ENCODE measurements around the gene TPI1.
A peak's percentile ranks its signal among the peaks of the same experiment; 100 is the strongest.
"Not testable (repeated sequence)": the region's sequence is repeated elsewhere in the genome, so short reads cannot be mapped to it uniquely, and the experiment has no call there.

The TPI1 gene

DNA sequence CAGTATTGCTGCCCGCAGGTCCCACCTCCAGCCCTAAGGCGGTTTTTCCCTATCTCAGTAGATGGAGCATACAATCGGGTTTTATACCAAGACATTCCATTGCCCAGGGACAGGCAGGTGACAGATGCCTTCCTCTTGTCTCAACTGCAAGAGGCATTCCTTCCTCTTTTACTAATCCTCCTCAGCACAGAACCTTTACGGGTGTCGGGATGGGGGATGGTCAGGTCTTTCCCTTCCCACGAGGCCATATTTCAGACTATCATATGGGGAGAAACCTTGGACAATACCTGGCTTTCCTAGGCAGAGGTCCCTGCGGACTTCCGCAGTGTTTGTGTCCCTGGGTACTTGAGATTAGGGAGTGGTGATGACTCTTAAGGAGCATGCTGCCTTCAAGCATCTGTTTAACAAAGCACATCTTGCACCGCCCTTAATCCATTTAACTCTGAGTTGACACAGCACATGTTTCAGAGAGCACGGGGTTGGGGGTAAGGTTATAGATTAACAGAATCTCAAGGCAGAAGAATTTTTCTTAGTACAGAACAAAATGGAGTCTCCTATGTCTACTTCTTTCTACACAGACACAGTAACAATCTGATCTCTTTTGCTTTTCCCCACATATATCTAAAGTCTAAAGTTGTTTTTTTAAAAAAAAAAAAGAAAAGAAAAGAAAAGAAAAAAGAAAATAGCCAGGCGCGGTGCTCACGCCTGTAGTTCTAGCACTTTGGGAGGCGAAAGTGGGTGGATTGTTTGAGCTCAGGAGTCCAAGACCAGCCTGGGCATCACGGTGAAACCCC, 19.1 kb downstream of the TPI1 start:
- not testable (repeated sequence) for H3K4me3 Mint-ChIP-seq, H3K27ac Mint-ChIP-seq, H3K9me3 Mint-ChIP-seq, ATAC-seq, H3K36me3 Mint-ChIP-seq, H3K27me3 Mint-ChIP-seq
- H3K4me1 Mint-ChIP-seq, result peaks cover 11% of the 10 kb centered on the region

- Mint-ChIP-seq H3K4me1 (peaks cover 16% of the 10 kb centered on the region), H3K4me3 (no peak overlapping the region), H3K27ac (no peak overlapping the region), H3K9me3 (no peaks in the 10 kb centered on the region), H3K27me3 (no peaks in the 10 kb centered on the region), H3K36me3 (no peaks in the 10 kb centered on the region)
- ATAC-seq, result no peak
Measured at GRCh38 chr12:6887460-6887859, 20.1 kb downstream of the TPI1 start.

GRCh38 chr12:6888360-6888759, 21.0 kb downstream of the TPI1 start:
- H3K27me3 Mint-ChIP-seq, result no peaks in the 10 kb centered on the region
- no peak overlapping the region for H3K27ac Mint-ChIP-seq
- ATAC-seq, result no peak
- peaks cover 16% of the 10 kb centered on the region for H3K4me1 Mint-ChIP-seq
- H3K4me3 Mint-ChIP-seq, result no peak overlapping the region
- H3K36me3 Mint-ChIP-seq, result no peaks in the 10 kb centered on the region
- no peaks in the 10 kb centered on the region for H3K9me3 Mint-ChIP-seq

- not testable (repeated sequence) for H3K9me3 Mint-ChIP-seq
Measured at GRCh38 chr12:6888794-6889193, 21.5 kb downstream of the TPI1 start.

GRCh38 chr12:6889775-6890573, 22.6 kb downstream of the TPI1 start:
- peaks cover 16% of the 10 kb centered on the region for H3K4me1 Mint-ChIP-seq
- not testable (repeated sequence) for H3K36me3 Mint-ChIP-seq, ATAC-seq, H3K9me3 Mint-ChIP-seq, H3K27me3 Mint-ChIP-seq
- peak overlapping the region; percentile 84 for H3K4me3 Mint-ChIP-seq
- H3K27ac Mint-ChIP-seq, result peak overlapping the region; percentile 93

More at GRCh38 chr12:6888794-6889193, 21.5 kb downstream of the TPI1 start:
- not testable (repeated sequence) for H3K36me3 Mint-ChIP-seq, H3K27me3 Mint-ChIP-seq, ATAC-seq, H3K4me3 Mint-ChIP-seq, H3K27ac Mint-ChIP-seq
- H3K4me1 Mint-ChIP-seq, result peaks cover 16% of the 10 kb centered on the region

GRCh38 chr12:6890789-6891645, 23.7 kb downstream of the TPI1 start:
- H3K27me3 Mint-ChIP-seq, result no peaks in the 10 kb centered on the region
- no peaks in the 10 kb centered on the region for H3K36me3 Mint-ChIP-seq
- peak overlapping the region; percentile 93 for H3K27ac Mint-ChIP-seq
- H3K4me3 Mint-ChIP-seq, result peak overlapping the region; percentile 84
- peak; percentile 98 for ATAC-seq
- H3K9me3 Mint-ChIP-seq, result no peaks in the 10 kb centered on the region
- H3K4me1 Mint-ChIP-seq, result peaks cover 16% of the 10 kb centered on the region

DNA sequence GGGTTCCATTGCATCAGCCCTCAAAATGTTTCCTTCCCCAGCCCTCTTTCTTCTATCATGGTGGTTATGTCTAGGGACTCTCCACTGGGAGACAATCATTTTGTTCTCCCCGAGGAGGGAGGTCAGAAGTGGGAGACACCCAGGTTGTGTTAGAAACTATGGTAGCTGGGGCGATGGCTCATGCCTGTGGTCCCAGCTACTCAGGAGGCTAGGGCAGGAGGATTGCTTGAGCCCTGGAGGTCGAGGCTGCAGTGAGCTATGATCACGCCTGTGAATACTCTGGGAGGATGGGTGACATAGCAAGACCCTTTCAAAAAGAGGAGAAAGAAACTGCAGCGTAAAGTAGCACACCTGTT, 24.3 kb downstream of the TPI1 start:
- no peaks in the 10 kb centered on the region for H3K36me3 Mint-ChIP-seq
- ATAC-seq, result no peak
- no peaks in the 10 kb centered on the region for H3K27me3 Mint-ChIP-seq
- H3K4me3 Mint-ChIP-seq, result peak overlapping the region; percentile 84
- H3K4me1 Mint-ChIP-seq, result peaks cover 16% of the 10 kb centered on the region
- H3K27ac Mint-ChIP-seq, result peak overlapping the region; percentile 93
- H3K9me3 Mint-ChIP-seq, result no peaks in the 10 kb centered on the region

- H3K9me3 Mint-ChIP-seq, ATAC-seq, H3K27me3 Mint-ChIP-seq, H3K4me3 Mint-ChIP-seq, H3K36me3 Mint-ChIP-seq, H3K27ac Mint-ChIP-seq: not testable (repeated sequence)
- peaks cover 16% of the 10 kb centered on the region for H3K4me1 Mint-ChIP-seq
Measured at GRCh38 chr12:6892683-6893082, 25.4 kb downstream of the TPI1 start.

DNA sequence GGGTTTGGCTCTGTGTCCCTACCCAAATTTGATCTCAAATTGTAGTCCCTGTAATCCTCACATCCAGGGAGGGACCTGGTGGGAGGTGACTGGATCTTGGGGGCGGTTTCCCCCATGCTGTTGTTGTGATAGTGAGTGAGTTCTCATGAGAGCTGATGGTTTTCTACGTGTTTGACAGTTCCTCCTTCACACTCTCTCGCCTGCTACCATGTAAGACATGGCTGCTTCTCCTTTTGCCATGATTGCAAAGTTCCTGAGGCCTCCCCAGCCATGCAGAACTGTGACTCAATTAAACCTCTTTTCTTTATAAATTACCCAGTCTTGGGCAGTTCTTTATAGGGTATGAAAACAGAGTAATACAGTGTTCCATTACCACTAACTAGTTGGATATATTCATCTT, 27.0 kb downstream of the TPI1 start:
- no peak for ATAC-seq
- no peak overlapping the region for H3K4me3 Mint-ChIP-seq
- no peaks in the 10 kb centered on the region for H3K36me3 Mint-ChIP-seq
- peaks cover 17% of the 10 kb centered on the region for H3K4me1 Mint-ChIP-seq
- H3K27ac Mint-ChIP-seq, result no peak overlapping the region
- H3K9me3 Mint-ChIP-seq, result no peaks in the 10 kb centered on the region
- H3K27me3 Mint-ChIP-seq, result no peaks in the 10 kb centered on the region

DNA sequence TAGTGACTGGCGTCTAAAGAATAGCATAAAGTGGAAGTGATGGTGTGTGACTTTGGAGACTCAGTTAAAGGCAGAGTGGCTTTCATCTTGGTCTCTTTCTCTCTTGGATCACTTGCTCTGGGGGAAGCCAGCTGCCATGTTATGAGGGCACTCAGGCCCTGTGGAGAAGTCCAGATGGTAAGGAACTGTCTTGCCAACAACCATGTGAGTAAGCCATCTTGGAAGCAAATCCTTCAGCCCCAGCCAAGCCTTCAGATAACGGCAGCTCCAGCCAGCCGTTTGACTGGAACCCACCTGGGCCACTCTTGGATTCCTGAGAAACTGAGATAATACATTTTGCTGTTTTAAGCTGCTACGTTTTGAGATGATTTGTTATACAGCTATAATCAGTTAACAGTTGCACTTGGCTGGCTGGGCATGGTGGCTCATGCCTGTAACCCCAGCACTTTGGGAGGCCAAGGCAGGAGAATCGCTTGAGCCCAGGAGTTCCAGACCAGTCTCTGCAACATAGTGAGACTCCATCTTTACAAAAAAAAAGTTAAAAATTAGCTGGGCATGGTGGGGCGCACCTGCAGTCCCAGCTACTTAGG, 29.6 kb downstream of the TPI1 start:
- no peaks in the 10 kb centered on the region for H3K9me3 Mint-ChIP-seq

GRCh38 chr12:6899427-6899826, 32.1 kb downstream of the TPI1 start:
- H3K9me3 Mint-ChIP-seq, result no peaks in the 10 kb centered on the region
- no peak overlapping the region for H3K27ac Mint-ChIP-seq
- H3K27me3 Mint-ChIP-seq, result no peaks in the 10 kb centered on the region
- H3K4me1 Mint-ChIP-seq, result peaks cover 7% of the 10 kb centered on the region
- H3K4me3 Mint-ChIP-seq, result no peak overlapping the region
- no peaks in the 10 kb centered on the region for H3K36me3 Mint-ChIP-seq
- no peak for ATAC-seq

More for the DNA sequence above, 29.6 kb downstream of the TPI1 start:
- Mint-ChIP-seq H3K36me3 (no peaks in the 10 kb centered on the region), H3K27ac (no peak overlapping the region), H3K27me3 (no peaks in the 10 kb centered on the region), H3K4me3 (no peak overlapping the region), H3K4me1 (peaks cover 7% of the 10 kb centered on the region)
- ATAC-seq, result no peak

GRCh38 chr12:6899837-6900519, 32.6 kb downstream of the TPI1 start:
- no peaks in the 10 kb centered on the region for H3K36me3 Mint-ChIP-seq
- H3K27me3 Mint-ChIP-seq, result no peaks in the 10 kb centered on the region
- H3K4me3 Mint-ChIP-seq, result no peak overlapping the region
- H3K4me1 Mint-ChIP-seq, result peaks cover 7% of the 10 kb centered on the region
- ATAC-seq, result no peak
- no peak overlapping the region for H3K27ac Mint-ChIP-seq
- H3K9me3 Mint-ChIP-seq, result no peaks in the 10 kb centered on the region

DNA sequence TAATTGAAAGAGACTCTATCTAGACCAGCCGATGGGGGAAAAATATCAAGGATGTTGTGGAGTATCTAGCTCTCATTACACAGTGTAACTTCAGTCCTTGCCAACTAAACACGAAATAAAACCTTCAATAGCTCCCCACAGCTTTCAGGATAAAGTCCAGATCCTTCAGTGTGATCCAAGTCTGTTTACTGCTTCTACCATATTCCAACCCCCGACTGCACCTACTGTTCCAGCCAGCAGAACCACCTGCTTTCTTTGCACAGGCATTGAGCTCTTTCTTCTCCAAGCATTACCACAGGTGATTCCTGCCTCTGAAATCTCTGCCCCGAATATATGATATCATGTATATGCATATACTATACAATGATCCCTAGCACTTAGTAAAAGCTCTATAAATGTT, 35.1 kb downstream of the TPI1 start:
- no peak for ATAC-seq
- Mint-ChIP-seq H3K4me1 (peaks cover 7% of the 10 kb centered on the region), H3K9me3 (no peaks in the 10 kb centered on the region), H3K4me3 (no peak overlapping the region), H3K27ac (no peak overlapping the region), H3K27me3 (no peaks in the 10 kb centered on the region), H3K36me3 (no peaks in the 10 kb centered on the region)

DNA sequence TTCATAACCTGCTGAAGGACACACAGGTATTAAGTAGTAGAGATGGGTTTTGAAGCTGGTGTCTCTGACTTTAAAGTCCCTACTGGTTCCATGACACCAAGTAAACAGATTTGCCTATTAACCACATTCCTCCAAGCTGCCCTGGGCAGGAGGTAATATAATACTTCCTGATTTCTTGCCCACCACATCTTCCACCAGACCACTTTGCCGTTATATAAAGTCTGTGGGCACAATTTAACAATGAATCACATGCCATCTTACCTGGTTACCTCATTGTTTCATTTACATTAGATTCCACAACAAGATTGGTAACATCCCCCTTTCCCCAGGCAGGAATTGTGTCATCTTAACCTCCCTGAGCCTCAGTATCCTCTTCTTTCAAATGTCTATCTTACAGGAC, 36.4 kb downstream of the TPI1 start:
- no peak overlapping the region for H3K4me3 Mint-ChIP-seq
- no peaks in the 10 kb centered on the region for H3K27me3 Mint-ChIP-seq
- H3K36me3 Mint-ChIP-seq, result no peaks in the 10 kb centered on the region
- no peak for ATAC-seq
- peaks cover 7% of the 10 kb centered on the region for H3K4me1 Mint-ChIP-seq
- H3K27ac Mint-ChIP-seq, result no peak overlapping the region
- H3K9me3 Mint-ChIP-seq, result no peaks in the 10 kb centered on the region
